TTC549 (cell line): Measurements from ENCODE around the gene SRRM1.
"Not testable (repeated sequence)": the region's sequence is repeated elsewhere in the genome, so short reads cannot be mapped to it uniquely, and the experiment has no call there.

Experiments
- FAIRE-seq: peaks from 2 replicates; lab custom pipeline; 2012; peaks lifted over from hg19 to GRCh38; lab: Jason Lieb, UNC

SRRM1 gene

GRCh38 chr1:24643363-24644099, 429 bp downstream of the SRRM1 start:
- no peak for FAIRE-seq

GRCh38 chr1:24644100-24644384, 940 bp downstream of the SRRM1 start:
- no peak for FAIRE-seq

GRCh38 chr1:24648919-24649318, 5.8 kb downstream of the SRRM1 start:
- FAIRE-seq = no peak

DNA sequence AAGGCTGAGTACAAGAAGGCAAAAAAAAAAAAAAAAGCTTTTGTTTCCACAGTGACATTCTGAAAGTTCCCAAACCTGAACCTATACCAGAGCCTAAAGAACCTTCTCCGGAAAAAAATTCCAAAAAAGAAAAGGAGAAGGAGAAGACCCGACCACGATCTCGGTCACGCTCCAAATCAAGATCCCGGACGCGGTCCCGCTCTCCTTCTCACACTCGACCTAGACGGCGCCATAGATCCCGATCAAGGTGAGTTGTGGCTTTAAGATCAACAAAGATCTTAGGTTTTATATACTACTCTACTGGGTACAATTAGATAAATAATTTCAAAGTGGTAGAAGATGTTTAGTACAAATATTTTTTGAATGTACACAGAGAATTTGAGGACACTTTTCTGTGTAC, 9.3 kb downstream of the SRRM1 start:
- no peak for FAIRE-seq

- no peak for FAIRE-seq
These were observed 10.9 kb downstream of the SRRM1 start for GRCh38 chr1:24654010-24654409.

DNA sequence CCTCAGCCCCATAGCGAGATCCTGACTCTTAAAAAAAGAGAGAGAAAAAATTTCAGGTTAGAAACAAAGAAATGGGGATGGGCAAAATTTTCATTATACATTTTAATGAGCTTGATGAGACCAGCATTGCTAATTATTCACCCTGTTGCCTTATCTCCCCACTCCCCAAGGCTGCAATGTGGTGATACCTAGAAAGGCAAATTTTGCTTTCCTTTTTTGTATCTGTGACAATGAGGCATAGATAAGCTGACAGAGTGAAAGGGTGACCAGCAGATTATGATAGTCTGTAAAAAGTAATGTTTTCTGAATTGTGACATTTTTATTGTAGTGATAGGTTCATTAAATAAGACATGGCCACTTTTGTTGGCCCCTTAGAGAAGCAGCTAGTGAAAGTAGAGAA, 12.9 kb downstream of the SRRM1 start:
- FAIRE-seq = no peak

DNA sequence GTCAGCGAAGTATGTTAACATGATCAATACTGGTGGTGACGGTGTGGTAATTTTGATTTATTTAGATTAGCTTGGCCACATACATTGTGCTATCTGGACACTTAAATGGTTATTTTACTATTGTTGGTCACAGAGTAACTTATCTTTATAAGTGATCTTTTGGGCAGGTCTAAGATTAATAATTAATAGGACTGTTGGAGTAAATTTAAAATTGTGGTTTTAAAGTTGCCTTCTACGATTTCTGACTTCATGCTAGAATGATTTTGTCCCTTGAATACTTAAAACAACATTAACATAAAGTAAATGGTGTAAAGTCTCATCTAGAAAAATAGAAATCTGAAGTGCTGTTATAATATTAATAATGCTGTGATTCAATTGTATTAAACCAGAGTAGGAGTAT, 14.7 kb downstream of the SRRM1 start:
- FAIRE-seq = no peak

- FAIRE-seq = no peak
These were observed 16.2 kb downstream of the SRRM1 start for GRCh38 chr1:24659166-24659904.

DNA sequence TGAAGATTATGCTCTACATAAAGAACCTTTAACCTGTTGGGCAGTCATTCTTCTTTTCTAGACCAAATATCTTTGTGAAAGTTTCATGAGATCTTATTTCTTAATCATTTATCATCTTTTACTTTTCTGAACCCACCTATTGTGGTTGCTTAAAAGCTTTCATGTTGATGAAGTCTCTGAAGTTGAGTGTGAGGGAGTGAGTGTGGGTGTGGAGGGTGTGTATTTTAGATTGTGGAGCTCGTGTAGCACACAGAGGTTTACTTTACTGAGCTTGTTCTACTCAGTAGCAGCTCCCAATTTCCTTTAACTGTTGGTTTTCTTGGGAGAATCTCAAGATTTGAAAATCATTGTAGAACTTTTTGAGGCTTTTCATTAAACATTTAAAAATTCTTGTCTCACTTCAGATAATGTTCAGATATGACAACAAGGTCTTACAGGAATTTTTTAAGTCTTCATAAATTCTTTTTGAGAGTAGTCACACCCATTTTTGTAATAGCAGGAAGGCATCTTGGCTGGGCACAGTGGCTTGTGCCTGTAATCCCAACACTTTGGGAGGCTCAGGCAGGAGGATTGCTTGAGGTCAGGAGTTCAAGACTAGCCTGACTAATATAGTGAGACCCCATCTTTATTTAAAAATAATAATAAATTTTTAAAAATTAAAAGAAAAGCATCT, 17.0 kb downstream of the SRRM1 start:
- no peak for FAIRE-seq

GRCh38 chr1:24664507-24665033, 21.5 kb downstream of the SRRM1 start:
- no peak for FAIRE-seq

GRCh38 chr1:24666794-24667193, 23.7 kb downstream of the SRRM1 start:
- FAIRE-seq = no peak

DNA sequence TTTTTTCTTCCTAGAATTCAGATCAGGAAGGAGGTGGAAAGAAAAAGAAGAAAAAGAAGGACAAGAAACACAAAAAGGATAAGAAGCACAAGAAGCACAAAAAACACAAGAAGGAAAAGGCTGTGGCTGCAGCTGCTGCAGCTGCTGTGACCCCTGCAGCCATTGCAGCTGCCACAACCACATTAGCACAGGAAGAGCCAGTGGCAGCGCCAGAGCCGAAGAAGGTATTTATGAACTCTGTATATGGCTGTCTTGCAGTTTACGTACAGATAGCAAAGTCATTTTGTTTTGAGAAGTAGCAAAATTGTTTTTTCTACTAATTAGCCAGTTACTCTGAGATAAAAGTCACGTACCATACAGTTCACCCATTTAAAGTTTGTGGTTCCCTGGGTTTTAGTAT, 28.3 kb downstream of the SRRM1 start:
- FAIRE-seq = not testable (repeated sequence)

- not testable (repeated sequence) for FAIRE-seq
These were observed 29.6 kb downstream of the SRRM1 start for GRCh38 chr1:24672686-24673085.

DNA sequence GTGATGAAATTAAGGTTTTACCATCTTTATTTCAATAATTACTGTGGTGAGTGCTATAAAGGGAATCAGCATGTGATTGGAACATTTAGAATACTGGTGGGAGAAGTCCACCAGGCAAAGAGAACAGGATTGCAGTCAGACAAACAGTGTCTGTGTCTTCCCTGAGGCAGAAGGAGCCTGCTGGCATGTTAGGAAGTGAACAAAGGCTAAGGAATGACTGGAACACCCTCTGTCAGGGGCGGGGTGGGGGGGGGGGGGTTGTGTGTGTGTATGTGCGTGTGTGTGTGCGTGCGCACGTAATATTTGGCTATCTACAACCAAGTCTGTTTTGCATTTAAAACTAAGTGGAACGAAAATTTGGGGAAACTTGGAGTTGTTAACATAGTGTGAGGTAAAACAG, 30.2 kb downstream of the SRRM1 start:
- no peak for FAIRE-seq

GRCh38 chr1:24678421-24678820, 35.3 kb downstream of the SRRM1 start:
- FAIRE-seq = not testable (repeated sequence)

- FAIRE-seq = no peak
These were observed 36.6 kb downstream of the SRRM1 start for GRCh38 chr1:24679725-24680124.

DNA sequence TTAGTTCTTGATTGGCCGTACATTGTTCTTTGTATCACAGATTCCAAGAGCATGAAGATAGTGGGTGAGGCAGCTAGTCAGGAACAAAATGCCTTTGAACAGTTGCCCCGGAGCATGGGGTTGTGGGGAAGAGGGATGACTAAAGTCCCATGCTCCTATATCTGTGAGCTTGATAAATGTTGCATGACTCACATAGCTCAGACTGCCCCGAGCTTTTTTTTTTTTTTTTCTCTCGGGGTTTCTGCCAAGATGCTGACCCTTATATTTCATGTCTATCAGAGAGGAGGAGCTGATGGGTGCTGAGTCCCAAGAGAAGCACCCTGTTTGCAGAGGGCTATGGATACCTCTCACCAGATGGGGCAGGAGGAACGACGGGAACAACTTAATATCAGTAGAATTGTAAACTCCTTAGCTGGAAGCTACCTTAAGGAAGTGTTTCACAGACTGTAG, 40.6 kb downstream of the SRRM1 start:
- no peak for FAIRE-seq

GRCh38 chr1:24688033-24688432, 44.9 kb downstream of the SRRM1 start:
- FAIRE-seq = no peak

DNA sequence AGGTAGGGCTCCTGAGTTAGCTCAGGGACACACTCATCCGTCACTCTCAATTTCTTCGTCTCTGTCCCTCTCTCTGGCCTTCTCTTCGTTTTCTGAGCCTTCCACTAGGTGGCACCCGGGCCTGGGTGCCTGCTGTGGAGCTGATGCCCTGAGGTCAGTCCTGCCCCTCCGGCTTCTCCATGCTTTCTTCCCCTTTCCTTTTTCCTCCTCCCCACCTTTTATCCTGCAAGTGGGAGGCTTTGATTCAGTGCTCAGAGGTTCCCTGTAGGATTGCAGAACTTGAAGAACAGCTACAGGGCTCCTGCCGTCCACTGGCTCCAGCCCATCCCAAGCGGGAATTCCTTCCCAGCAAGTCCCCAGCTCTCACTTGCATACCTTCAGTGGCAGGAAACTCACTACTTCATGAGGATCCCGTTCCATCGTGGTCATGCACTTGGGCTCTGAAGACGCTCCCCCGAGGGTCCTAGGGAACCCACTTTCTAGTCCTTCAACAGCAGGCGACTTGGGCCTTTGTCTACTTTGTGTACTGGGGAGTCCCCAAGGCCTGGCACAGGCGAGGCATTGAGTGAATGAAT, 45.6 kb downstream of the SRRM1 start:
- no peak for FAIRE-seq

- FAIRE-seq = no peak
These were observed 47.9 kb downstream of the SRRM1 start for GRCh38 chr1:24691051-24691450.

DNA sequence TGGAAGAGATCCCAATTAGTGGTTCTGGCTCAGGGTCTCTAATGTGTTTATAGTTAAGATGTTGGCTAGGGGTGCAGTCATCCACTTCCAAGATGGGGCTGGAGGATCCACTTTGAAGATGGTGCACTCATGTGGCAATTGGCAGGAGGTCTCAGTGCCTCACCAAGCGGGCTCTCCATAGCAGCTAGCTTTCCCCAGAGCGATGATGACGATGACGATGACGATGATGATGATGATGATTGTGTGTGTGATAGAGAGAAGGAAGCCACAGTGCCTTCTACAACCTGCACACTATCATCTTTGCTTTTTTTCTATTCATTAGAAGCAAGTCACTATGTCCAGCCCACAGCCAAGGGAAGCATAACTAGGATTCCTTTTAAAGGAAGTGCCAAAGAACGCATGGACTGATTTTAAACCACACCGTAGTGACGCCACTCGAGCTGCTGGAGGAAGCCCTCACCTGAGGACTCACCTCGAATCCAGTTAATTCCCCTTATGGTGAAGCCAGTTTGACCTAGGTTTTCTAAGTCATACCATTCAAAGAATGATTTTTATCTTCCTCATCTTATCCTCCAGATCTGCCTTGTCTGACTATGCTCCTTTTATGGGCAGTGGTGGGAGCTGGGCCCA, 49.4 kb downstream of the SRRM1 start:
- FAIRE-seq = no peak

GRCh38 chr1:24693827-24694379, 50.8 kb downstream of the SRRM1 start:
- FAIRE-seq = no peak
